Measurements from ENCODE around the gene CNTNAP5.

Gene CNTNAP5

DNA sequence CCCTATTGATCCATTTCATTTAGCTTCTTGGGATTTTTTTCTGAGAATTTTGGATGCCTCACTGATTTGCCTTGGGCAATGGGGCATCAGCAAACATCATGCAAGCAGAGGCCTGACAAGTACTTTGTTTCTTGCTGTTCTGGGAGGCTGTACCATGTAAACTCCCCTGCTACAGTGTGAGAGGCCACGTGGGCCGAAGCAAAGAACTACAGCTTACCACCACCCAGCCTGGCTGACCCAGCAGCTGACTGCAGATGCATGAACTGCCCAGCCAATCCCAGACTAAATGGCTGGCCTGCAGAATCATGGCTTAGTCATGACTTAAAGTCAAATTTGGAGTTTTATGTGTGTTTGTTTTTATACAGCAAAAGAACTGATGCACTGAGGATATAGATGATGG is 579.9 kb downstream of the CNTNAP5 start:
- TF ChIP-seq, protein P1, sequence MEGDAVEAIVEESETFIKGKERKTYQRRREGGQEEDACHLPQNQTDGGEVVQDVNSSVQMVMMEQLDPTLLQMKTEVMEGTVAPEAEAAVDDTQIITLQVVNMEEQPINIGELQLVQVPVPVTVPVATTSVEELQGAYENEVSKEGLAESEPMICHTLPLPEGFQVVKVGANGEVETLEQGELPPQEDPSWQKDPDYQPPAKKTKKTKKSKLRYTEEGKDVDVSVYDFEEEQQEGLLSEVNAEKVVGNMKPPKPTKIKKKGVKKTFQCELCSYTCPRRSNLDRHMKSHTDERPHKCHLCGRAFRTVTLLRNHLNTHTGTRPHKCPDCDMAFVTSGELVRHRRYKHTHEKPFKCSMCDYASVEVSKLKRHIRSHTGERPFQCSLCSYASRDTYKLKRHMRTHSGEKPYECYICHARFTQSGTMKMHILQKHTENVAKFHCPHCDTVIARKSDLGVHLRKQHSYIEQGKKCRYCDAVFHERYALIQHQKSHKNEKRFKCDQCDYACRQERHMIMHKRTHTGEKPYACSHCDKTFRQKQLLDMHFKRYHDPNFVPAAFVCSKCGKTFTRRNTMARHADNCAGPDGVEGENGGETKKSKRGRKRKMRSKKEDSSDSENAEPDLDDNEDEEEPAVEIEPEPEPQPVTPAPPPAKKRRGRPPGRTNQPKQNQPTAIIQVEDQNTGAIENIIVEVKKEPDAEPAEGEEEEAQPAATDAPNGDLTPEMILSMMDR (IDR thresholded peaks at IDR 0.05; ENCODE audit: low read depth, low read length) = no peak

DNA sequence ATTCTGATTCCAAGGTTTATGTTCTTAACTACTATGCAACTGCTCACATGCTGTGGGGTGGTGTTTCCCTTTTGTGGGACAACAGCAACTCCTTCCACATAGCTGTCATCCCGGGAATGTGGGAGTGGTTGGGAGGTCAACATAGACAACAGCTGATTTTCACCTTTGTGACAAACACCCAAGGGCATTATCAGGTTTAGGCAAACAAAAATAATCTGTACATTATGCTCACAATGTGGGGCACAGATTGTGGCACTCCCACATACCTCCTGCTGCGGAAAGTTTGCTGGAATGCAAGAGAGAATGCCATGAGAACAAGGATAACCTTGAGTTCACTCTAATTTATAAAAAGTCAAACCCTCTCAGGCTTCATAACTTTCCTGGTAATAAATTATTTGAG is 582.6 kb downstream of the CNTNAP5 start:
- TF ChIP-seq, protein P1 (IDR thresholded peaks at IDR 0.05; ENCODE audit: low read depth, low read length) = no peak
- no peak for DNase-seq
- H3K27ac ChIP-seq = no peak overlapping the region
- no peaks in the 10 kb centered on the region for H3K27me3 ChIP-seq (ENCODE audit: insufficient read depth, low read depth, severe bottlenecking)
- H3K9me3 ChIP-seq (ENCODE audit: severe bottlenecking) = no peaks in the 10 kb centered on the region
- H3K36me3 ChIP-seq = no peaks in the 10 kb centered on the region
- no peak overlapping the region for H3K4me3 ChIP-seq (ENCODE audit: low read depth, low read length)

More for the DNA sequence above, 579.9 kb downstream of the CNTNAP5 start:
- Histone ChIP-seq H3K4me3 (ENCODE audit: low read depth, low read length) (no peak overlapping the region), H3K9me3 (ENCODE audit: severe bottlenecking) (no peaks in the 10 kb centered on the region), H3K36me3 (no peaks in the 10 kb centered on the region), H3K27me3 (ENCODE audit: insufficient read depth, low read depth, severe bottlenecking) (no peaks in the 10 kb centered on the region), H3K27ac (no peak overlapping the region)
- DNase-seq = no peak

DNA sequence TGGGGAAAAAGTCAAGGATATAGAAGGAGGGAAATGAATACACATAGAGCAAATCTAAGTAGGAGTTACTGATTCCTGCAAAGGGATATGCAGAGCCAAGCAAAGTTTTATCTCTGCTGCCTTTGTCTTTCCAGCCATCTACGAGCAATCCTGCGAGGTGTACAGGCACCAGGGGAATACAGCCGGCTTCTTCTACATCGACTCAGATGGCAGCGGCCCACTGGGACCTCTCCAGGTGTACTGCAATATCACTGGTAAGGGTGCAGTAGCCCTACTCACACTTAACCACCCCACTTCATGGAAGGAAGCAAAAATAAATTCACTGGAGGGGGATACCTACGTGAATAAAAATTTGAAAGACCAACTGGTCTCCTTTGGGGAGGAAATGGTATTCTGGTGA is 584.6 kb downstream of the CNTNAP5 start:
- TF ChIP-seq, protein P1 (IDR thresholded peaks at IDR 0.05; ENCODE audit: low read depth, low read length) = no peak
- H3K9me3 ChIP-seq (ENCODE audit: severe bottlenecking) = no peaks in the 10 kb centered on the region
- H3K27me3 ChIP-seq (ENCODE audit: insufficient read depth, low read depth, severe bottlenecking) = no peaks in the 10 kb centered on the region
- H3K4me3 ChIP-seq (ENCODE audit: low read depth, low read length) = no peak overlapping the region
- no peak overlapping the region for H3K27ac ChIP-seq
- no peaks in the 10 kb centered on the region for H3K36me3 ChIP-seq
- no peak for DNase-seq

DNA sequence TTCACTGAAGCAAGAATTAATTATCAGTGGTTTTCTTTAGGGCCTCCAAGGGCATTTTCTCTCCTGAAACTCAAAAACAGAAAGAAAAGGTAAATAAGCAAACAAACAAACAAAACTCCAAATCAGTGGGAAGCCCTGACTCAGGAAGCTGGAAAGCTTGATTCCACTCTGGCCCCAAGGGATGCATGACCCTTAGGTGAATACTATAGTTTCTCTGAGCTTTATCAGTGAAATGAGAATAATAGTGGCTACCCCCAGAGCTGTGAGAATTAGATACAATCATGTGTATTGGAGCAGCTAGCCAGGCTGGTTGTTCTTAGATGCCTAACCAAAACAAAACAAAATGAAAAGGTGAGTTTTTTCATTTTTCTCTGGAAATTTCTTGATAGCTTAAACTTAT is 585.1 kb downstream of the CNTNAP5 start:
- no peaks in the 10 kb centered on the region for H3K36me3 ChIP-seq
- DNase-seq = no peak
- H3K27ac ChIP-seq = no peak overlapping the region
- no peaks in the 10 kb centered on the region for H3K27me3 ChIP-seq (ENCODE audit: insufficient read depth, low read depth, severe bottlenecking)
- H3K9me3 ChIP-seq (ENCODE audit: severe bottlenecking) = no peaks in the 10 kb centered on the region
- TF ChIP-seq, protein P1 (IDR thresholded peaks at IDR 0.05; ENCODE audit: low read depth, low read length) = no peak
- no peak overlapping the region for H3K4me3 ChIP-seq (ENCODE audit: low read depth, low read length)

DNA sequence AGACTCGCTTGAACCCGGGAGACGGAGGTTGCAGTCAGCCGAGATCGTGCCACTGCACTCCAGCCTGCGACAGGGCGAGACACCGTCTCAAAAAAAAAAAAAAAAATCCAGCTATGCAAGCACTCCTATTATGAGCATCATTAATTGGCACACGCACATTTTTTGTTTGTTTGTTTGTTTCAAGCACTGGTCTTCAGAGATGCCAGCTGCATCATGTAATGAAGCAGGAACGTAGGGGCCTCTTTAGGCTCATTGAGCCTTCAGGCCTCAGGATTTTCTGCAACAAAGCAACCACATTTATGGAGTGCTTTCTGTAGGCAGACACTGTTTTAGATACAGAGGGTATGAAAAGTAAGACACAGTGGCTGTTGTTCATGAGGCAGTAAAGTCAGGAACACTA is 585.8 kb downstream of the CNTNAP5 start:
- no peak for DNase-seq
- TF ChIP-seq, protein P1 (IDR thresholded peaks at IDR 0.05; ENCODE audit: low read depth, low read length) = no peak
- Histone ChIP-seq H3K36me3 (no peaks in the 10 kb centered on the region), H3K27me3 (ENCODE audit: insufficient read depth, low read depth, severe bottlenecking) (no peaks in the 10 kb centered on the region), H3K4me3 (ENCODE audit: low read depth, low read length) (no peak overlapping the region), H3K27ac (no peak overlapping the region), H3K9me3 (ENCODE audit: severe bottlenecking) (no peaks in the 10 kb centered on the region)

DNA sequence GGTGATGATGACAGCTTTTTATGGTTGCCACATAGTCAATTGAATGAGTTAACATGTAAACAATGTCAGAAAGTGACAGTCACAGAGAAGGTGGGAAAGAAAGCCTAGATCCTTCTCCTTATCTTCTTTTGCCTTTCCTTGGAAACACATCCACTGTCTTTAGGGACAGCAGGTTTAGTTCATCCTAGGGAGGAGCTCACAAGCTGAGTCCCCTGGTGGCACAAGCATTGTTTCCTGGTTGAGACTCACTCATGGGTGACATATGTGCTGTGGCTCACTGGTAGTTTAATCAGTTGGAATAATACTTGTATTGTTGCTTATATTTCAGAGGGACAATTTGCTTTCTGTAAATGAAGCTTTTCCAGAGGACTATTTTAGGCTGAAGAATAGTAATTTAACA is 598.5 kb downstream of the CNTNAP5 start:
- no peak overlapping the region for H3K4me3 ChIP-seq (ENCODE audit: low read depth, low read length)
- TF ChIP-seq, protein P1 (IDR thresholded peaks at IDR 0.05; ENCODE audit: low read depth, low read length) = no peak
- H3K27me3 ChIP-seq (ENCODE audit: insufficient read depth, low read depth, severe bottlenecking) = no peaks in the 10 kb centered on the region
- no peak overlapping the region for H3K27ac ChIP-seq
- H3K36me3 ChIP-seq = no peaks in the 10 kb centered on the region
- no peak for DNase-seq
- H3K9me3 ChIP-seq (ENCODE audit: severe bottlenecking) = no peaks in the 10 kb centered on the region
